Measurements from ENCODE around the gene TNFRSF18. TPM values are rescaled to one million over a fixed set of nuclear protein-coding genes. Genes with fewer than 3 reads are reported as not detected.

TNFRSF18 gene
- total RNA-seq, 1 donor, result not detected

DNA sequence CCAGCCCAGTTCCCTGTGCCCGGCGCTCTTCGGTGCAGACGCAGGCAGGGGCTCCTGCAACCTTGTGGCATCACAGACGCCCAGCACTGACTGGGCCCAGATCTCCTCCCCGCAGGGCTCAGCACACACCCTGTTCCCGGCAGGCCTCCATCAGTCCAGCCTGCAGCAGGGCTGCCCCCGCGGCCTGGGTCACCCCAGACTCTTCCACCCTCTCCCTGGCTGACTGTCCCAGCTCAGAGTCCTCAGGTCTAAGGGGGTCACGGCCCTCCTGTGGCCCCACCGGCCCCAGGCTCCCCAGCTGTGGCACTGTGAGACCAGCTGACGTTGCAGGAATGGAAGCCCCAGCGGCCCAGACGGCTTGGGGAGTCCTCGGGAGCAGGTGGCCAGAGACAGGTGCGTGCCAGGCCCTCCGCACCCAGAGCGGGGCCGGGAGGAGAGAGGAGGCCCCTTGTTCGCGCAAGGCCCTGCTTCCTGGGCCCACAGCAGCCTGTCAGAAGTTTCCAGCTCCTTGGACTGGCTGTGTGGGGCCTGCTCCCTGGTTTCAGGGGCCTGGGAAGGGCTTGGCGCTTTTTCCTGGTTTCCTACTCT is 29.9 kb upstream of the TNFRSF18 start:
- DNase-seq (ENCODE audit: low read depth), result no peak
- no peak for TF ChIP-seq CTCF (IDR thresholded peaks at IDR 0.05; ENCODE audit: insufficient read depth, low read depth, low read length)
- no peak overlapping the region for H3K4me3 ChIP-seq (ENCODE audit: low read depth, low read length)

DNA sequence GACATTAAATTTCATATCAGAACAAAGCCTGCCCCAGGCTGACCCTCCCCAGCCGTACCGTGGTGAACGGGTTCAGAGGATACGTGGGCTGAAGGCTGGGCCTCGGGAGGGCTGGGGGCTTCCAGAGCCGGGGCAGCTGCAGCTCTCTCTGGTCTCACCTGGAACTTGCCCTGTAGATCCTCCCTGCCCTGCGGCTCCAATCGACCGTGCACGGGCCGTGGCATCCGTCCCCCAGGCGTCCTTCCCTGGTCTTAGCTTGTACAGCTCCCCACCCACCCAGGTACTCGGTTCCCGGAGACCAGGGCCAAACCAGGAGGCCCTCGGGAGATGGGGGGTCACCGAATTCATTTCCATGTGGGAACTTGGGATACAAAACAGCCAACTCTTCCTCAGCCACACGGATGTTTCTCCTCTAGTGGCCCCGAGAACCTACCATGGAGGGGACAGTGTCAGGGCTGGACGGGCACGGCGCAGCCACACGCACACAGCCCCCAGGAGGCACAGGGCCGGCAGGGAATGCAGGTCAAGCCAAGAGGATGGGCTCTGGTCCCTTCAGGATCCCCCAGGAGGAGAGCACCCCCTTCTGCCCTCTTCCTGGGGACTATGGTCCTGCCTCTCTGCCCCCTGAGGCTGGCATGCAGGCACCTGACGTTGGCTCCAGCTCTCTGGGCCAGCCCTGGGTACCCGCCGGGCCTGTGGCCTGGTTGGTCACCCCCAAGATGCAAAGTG is 28.8 kb upstream of the TNFRSF18 start:
- no peak overlapping the region for H3K4me3 ChIP-seq (ENCODE audit: low read depth, low read length)
- no peak for TF ChIP-seq CTCF (IDR thresholded peaks at IDR 0.05; ENCODE audit: insufficient read depth, low read depth, low read length)
- no peak for DNase-seq (ENCODE audit: low read depth)

- no peak overlapping the region for H3K4me3 ChIP-seq (ENCODE audit: low read depth, low read length)
- no peak for TF ChIP-seq CTCF (IDR thresholded peaks at IDR 0.05; ENCODE audit: insufficient read depth, low read depth, low read length)
- DNase-seq (ENCODE audit: low read depth), result no peak
These were observed 27.9 kb upstream of the TNFRSF18 start for GRCh38 chr1:1234180-1234808.

GRCh38 chr1:1233567-1233892 is 27.1 kb upstream of the TNFRSF18 start:
- no peak for TF ChIP-seq CTCF (IDR thresholded peaks at IDR 0.05; ENCODE audit: insufficient read depth, low read depth, low read length)
- no peak overlapping the region for H3K4me3 ChIP-seq (ENCODE audit: low read depth, low read length)
- DNase-seq (ENCODE audit: low read depth), result no peak

- no peak for DNase-seq (ENCODE audit: low read depth)
- H3K4me3 ChIP-seq (ENCODE audit: low read depth, low read length), result no peak overlapping the region
- TF ChIP-seq CTCF (IDR thresholded peaks at IDR 0.05; ENCODE audit: insufficient read depth, low read depth, low read length), result no peak
These were observed 26.6 kb upstream of the TNFRSF18 start for GRCh38 chr1:1232796-1233566.

DNA sequence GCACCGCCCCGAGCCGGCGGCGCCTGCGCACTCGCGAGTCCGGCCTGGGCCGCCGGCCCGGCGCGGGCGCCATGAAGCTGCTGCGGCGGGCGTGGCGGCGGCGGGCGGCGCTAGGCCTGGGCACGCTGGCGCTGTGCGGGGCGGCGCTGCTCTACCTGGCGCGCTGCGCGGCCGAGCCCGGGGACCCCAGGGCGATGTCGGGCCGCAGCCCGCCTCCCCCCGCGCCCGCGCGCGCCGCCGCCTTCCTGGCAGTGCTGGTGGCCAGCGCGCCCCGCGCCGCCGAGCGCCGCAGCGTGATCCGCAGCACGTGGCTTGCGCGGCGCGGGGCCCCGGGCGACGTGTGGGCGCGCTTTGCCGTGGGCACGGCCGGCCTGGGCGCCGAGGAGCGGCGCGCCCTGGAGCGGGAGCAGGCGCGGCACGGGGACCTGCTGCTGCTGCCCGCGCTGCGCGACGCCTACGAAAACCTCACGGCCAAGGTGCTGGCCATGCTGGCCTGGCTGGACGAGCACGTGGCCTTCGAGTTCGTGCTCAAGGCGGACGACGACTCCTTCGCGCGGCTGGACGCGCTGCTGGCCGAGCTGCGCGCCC is 25.9 kb upstream of the TNFRSF18 start, which contains the start of gene B3GALT6:
B3GALT6 (plus strand) TSS at position 30 of the 588 bp plus-strand sequence; CDS start at position 72, 42 bp downstream.
- H3K4me3 ChIP-seq (ENCODE audit: low read depth, low read length), result peak within 1 kb of the TSS; percentile 88
- TF ChIP-seq CTCF (IDR thresholded peaks at IDR 0.05; ENCODE audit: insufficient read depth, low read depth, low read length), result no peak
- no peak for DNase-seq (ENCODE audit: low read depth)
